Measurements from ENCODE around the gene ENDOV.

Gene ENDOV

GRCh38 chr17:80432961-80433550, 18.1 kb downstream of the ENDOV start:
- no peak for DNase-seq

- no peak for DNase-seq
These were observed 19.1 kb downstream of the ENDOV start for GRCh38 chr17:80433916-80434666.

- DNase-seq, result no peak
These were observed 22.6 kb downstream of the ENDOV start for GRCh38 chr17:80437532-80437931.

- no peak for DNase-seq
These were observed 23.8 kb downstream of the ENDOV start for GRCh38 chr17:80438806-80439205.

- peak in 1 of 3 experiments; percentile 10 for DNase-seq
These were observed 24.5 kb downstream of the ENDOV start for GRCh38 chr17:80439499-80439898.

GRCh38 chr17:80441133-80441578, 26.2 kb downstream of the ENDOV start:
- peak in 1 of 3 experiments; percentile 29 for DNase-seq

GRCh38 chr17:80441598-80442322, 26.8 kb downstream of the ENDOV start:
- DNase-seq, result peak in 2 of 3 experiments; percentile 14 to 19

GRCh38 chr17:80442323-80442659, 27.3 kb downstream of the ENDOV start:
- DNase-seq, result no peak

- DNase-seq, result no peak
These were observed 27.8 kb downstream of the ENDOV start for GRCh38 chr17:80442764-80443163.

- DNase-seq, result no peak
These were observed 28.5 kb downstream of the ENDOV start for GRCh38 chr17:80443498-80443897.

- peak in 2 of 3 experiments; percentile 76 to 85 for DNase-seq
These were observed 29.1 kb downstream of the ENDOV start for GRCh38 chr17:80443916-80444643.

- DNase-seq, result peak in 2 of 3 experiments; percentile 25 to 29
These were observed 29.6 kb downstream of the ENDOV start for GRCh38 chr17:80444644-80444979.

- DNase-seq, result peak in 1 of 3 experiments; percentile 34
These were observed 30.2 kb downstream of the ENDOV start for GRCh38 chr17:80445007-80445725.

GRCh38 chr17:80445726-80446110, 30.8 kb downstream of the ENDOV start:
- DNase-seq, result no peak

- DNase-seq, result no peak
These were observed 31.9 kb downstream of the ENDOV start for GRCh38 chr17:80446645-80447405.

- no peak for DNase-seq
These were observed 32.8 kb downstream of the ENDOV start for GRCh38 chr17:80447790-80448189.

- no peak for DNase-seq
These were observed 34.4 kb downstream of the ENDOV start for GRCh38 chr17:80449194-80449929.

- DNase-seq, result no peak
These were observed 35.1 kb downstream of the ENDOV start for GRCh38 chr17:80449930-80450576.

- no peak for DNase-seq
These were observed 36.3 kb downstream of the ENDOV start for GRCh38 chr17:80451104-80451775.

Measured in NCI-H1417 (cell line).